PC-3 (cell line): ENCODE measurements around the gene IL25. TPM values are rescaled to one million over a fixed set of nuclear protein-coding genes. Genes with fewer than 3 reads are reported as not detected.
A peak's percentile ranks its signal among the peaks of the same experiment; 100 is the strongest.

Experiments used
- ATAC-seq: fragments of 200-7000 bp; cut with Tn5 transposase; 2 replicates; pipeline ENCODE4 v1.9.1; 2020; ENCODE audit warnings: mild to moderate bottlenecking, moderate library complexity
- BruUV-seq: library from RNA; stranded (reverse); fragments of 400-500 nt; replicated peaks from 2 replicates; lab custom pipeline; 2021; lab: Mats Ljungman, UMichigan
- CTCF ChIA-PET: fragments of 300-600 bp; sonication (Branson Sonifier 250); formaldehyde crosslinking; loops from one replicate; lab custom pipeline; 2022; ENCODE audit warnings: antibody characterized with exemption; lab: Charles Lee
- POLR2A ChIA-PET: fragments of 300-600 bp; sonication (Branson Sonifier 250); formaldehyde crosslinking; loops from one replicate; lab custom pipeline; 2022; ENCODE audit warnings: antibody characterized with exemption; ENCODE audit not compliant: unreplicated experiment; lab: Charles Lee
- DNase-seq: peaks from one replicate; pipeline ENCODE4 v3.0.0-alpha.2; 2015
- H2AFZ ChIP-seq: fragments of 300-600 bp; sonication (generic); 2 replicates; pipeline ENCODE4 v1.6.0; 2016; ENCODE audit warnings: antibody characterized with exemption, low read length
- H3F3A ChIP-seq: fragments of 300-600 bp; sonication (generic); one replicate; pipeline ENCODE4 v1.6.0; 2017; ENCODE audit warnings: antibody characterized with exemption, low read length, control low read depth, mild to moderate bottlenecking; ENCODE audit not compliant: unreplicated experiment
- H3K27ac ChIP-seq: fragments of 300-600 bp; sonication (generic); 2 replicates; pipeline ENCODE4 v1.5.1; 2016; ENCODE audit warnings: mild to moderate bottlenecking, low read length
- H3K27me3 ChIP-seq: fragments of 300-600 bp; sonication (generic); 2 replicates; pipeline ENCODE4 v1.6.1; 2016; ENCODE audit warnings: low read length, mixed read lengths
- H3K36me3 ChIP-seq: fragments of 300-600 bp; sonication (generic); 2 replicates; pipeline ENCODE4 v1.6.1; 2016; ENCODE audit warnings: low read depth, mixed run types, low read length, mixed read lengths
- H3K4me1 ChIP-seq: fragments of 300-600 bp; sonication (generic); 2 replicates; pipeline ENCODE4 v1.5.1; 2016; ENCODE audit warnings: low read length; ENCODE audit not compliant: insufficient read depth
- H3K4me2 ChIP-seq: fragments of 300-600 bp; sonication (generic); 2 replicates; pipeline ENCODE4 v1.6.0; 2016; ENCODE audit warnings: low read length
- H3K4me3 ChIP-seq: fragments of 300-600 bp; sonication (generic); 2 replicates; pipeline ENCODE4 v1.5.1; 2016; ENCODE audit warnings: mild to moderate bottlenecking, low read length, mixed read lengths
- H3K79me2 ChIP-seq: fragments of 300-600 bp; sonication (generic); 2 replicates; pipeline ENCODE4 v1.6.1; 2017; ENCODE audit warnings: low read length, mixed read lengths
- H3K9ac ChIP-seq: fragments of 300-600 bp; sonication (generic); 2 replicates; pipeline ENCODE4 v1.6.0; 2016; ENCODE audit warnings: mild to moderate bottlenecking, low read length
- H3K9me2 ChIP-seq: fragments of 300-600 bp; sonication (generic); replicated peaks from 2 replicates; pipeline ENCODE4 v1.6.1; 2016; ENCODE audit warnings: mixed run types, low read length, mixed read lengths
- H3K9me3 ChIP-seq: fragments of 300-600 bp; sonication (generic); 2 replicates; pipeline ENCODE4 v1.6.1; 2016; ENCODE audit warnings: low read length, mixed read lengths
- H4K20me1 ChIP-seq: fragments of 300-600 bp; sonication (generic); 2 replicates; pipeline ENCODE4 v1.6.1; 2016; ENCODE audit warnings: low read length, mixed read lengths
- EZH2 ChIP-seq: fragments of 300-600 bp; sonication (generic); IDR thresholded peaks from one replicate; pipeline ENCODE4 v1.6.1; 2017; ENCODE audit warnings: antibody characterized with exemption, mild to moderate bottlenecking, low read length; ENCODE audit not compliant: unreplicated experiment
- EZH2phosphoT487 ChIP-seq: fragments of 300-600 bp; sonication (generic); IDR thresholded peaks from 2 replicates; pipeline ENCODE4 v1.6.1; 2018; ENCODE audit warnings: mild to moderate bottlenecking, antibody characterized with exemption, low read length, borderline replicate concordance
- intact Hi-C: fragments of 100-400 bp; cut with micrococcal nuclease; formaldehyde crosslinking; loops from 2 replicates; pipeline ENCODE4 v1.9.0; 2023
- total RNA-seq: library from RNA; depleted of rRNA; stranded (reverse); fragments of >200 nt; gene quantifications from 2 replicates; pipeline ENCODE4 v1.2.3, GENCODE V29; 2014
- TF ChIP-seq, protein P1 (sequence below): fragments of 300-600 bp; sonication (generic); conservative IDR thresholded peaks from 2 replicates; pipeline ENCODE4 v1.5.1; 2017; ENCODE audit warnings: antibody characterized with exemption, low read depth, mild to moderate bottlenecking, low read length

IL25 gene
- total RNA-seq, 1 experiment from 2014 or later = not detected

DNA sequence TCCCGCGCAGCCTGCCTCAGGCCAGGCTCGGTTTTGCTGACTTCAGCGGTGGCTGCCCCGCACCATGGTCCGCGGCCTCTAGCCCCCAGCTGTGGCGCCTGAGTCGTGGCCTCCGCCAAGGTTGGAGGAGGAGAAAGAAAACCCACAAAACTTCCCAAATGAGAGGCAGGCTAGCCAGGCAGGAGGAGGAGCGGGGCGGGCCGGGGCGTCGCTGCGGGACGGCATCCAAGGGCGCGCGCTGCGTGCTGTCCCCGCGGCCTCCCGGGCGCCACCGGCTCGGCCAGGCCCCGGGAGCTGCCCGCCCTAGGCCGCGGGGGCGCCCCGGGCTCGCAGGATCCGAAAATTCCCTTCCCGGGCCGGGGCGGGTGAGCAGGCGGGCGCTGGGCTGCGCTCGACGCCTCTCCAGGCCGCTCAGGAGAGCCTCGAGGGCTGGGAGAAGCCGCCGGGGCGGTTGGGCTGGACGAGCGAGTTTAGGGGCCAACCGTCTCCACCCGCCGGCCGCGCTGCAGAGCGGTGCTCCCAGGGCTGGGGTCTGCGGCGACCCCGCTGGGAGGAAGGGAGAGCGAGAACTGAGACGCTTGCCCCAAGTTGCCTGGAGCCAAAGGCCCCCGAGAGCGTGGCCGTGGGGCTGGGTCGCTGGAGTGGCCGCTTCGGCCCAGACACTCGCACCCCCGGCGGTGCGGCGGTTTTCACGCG is 7.4 kb upstream of the IL25 start, which contains the start of gene EFS:
Gene EFS (minus strand): TSS at position 137 of the 696 bp plus-strand sequence. CDS start 147 bp downstream, outside the sequence.
- Histone ChIP-seq H3K27me3 (peaks cover 26% of the 10 kb centered on the region), H3K4me1 (no peaks in the 10 kb centered on the region), H3K79me2 (no peaks in the 10 kb centered on the region), H3K4me2 (peak within 1 kb of the TSS; percentile 51), H4K20me1 (no peaks in the 10 kb centered on the region), H2AFZ (peak within 1 kb of the TSS; percentile 58), H3K4me3 (0 out of 2 replicates have a peak within 1 kb of the TSS, but pooled peaks have one; percentile 33), H3K9me3 (no peaks in the 10 kb centered on the region), H3K36me3 (no peaks in the 10 kb centered on the region), H3K9me2 (no peaks in the 10 kb centered on the region), H3F3A (no peaks in the 10 kb centered on the region), H3K27ac (no peak within 1 kb of the TSS), H3K9ac (no peak within 1 kb of the TSS)
- peak; percentile 9; the same call in 1 of the 2 replicates for ATAC-seq
- no TSS peak for BruUV-seq
- peak; percentile 25 for DNase-seq
- CTCF ChIA-PET = no interaction called here
- no peak for TF ChIP-seq EZH2phosphoT487
- TF ChIP-seq, protein P1, sequence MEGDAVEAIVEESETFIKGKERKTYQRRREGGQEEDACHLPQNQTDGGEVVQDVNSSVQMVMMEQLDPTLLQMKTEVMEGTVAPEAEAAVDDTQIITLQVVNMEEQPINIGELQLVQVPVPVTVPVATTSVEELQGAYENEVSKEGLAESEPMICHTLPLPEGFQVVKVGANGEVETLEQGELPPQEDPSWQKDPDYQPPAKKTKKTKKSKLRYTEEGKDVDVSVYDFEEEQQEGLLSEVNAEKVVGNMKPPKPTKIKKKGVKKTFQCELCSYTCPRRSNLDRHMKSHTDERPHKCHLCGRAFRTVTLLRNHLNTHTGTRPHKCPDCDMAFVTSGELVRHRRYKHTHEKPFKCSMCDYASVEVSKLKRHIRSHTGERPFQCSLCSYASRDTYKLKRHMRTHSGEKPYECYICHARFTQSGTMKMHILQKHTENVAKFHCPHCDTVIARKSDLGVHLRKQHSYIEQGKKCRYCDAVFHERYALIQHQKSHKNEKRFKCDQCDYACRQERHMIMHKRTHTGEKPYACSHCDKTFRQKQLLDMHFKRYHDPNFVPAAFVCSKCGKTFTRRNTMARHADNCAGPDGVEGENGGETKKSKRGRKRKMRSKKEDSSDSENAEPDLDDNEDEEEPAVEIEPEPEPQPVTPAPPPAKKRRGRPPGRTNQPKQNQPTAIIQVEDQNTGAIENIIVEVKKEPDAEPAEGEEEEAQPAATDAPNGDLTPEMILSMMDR = no peak
- TF ChIP-seq EZH2 = no peak
- intact Hi-C loops = no loop called here
- POLR2A ChIA-PET = no interaction called here

DNA sequence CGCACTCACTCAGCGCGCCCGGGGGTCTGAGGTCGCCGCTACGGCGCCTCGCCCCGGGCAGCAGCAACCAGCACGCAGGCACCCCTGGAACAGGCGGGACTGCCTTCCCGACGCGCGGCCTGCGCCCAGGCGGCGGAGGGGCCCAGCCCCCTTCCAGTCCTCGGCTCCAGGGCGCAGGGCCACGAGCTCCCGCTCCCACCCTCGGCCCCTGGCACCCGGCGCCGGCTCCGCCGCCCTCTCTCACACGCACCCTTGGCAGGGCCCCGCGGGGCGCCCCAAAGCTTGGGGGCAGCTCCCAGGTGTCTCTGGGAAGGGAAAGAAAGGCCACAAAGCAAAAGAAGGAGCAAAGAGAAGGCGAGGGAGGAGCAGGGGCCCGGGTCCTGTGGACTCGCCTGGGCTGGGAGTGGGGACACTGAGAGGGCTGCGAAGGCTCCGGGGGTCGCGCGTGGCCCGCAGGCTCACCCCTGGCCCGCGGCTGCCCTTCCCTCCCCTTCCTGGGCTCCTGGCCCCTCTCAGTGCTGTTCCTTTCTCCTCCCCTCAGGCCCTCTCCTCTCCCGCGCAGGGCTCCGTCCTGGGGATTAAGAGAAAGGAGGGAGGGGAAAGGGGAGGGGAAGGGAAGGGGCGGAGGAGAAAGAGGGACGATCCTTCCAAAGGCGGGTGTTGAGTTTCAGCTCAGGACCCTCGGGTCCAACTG is 6.7 kb upstream of the IL25 start:
- no peak for DNase-seq
- no peaks in the 10 kb centered on the region for H3K79me2 ChIP-seq
- no peaks in the 10 kb centered on the region for H3K36me3 ChIP-seq
- H3K9ac ChIP-seq = no peak overlapping the region
- no peaks in the 10 kb centered on the region for H3F3A ChIP-seq
- CTCF ChIA-PET = no interaction called here
- H3K27me3 ChIP-seq = peaks cover 26% of the 10 kb centered on the region
- TF ChIP-seq, protein P1 = no peak
- TF ChIP-seq EZH2phosphoT487 = no peak
- TF ChIP-seq EZH2 = no peak
- no peak overlapping the region for H2AFZ ChIP-seq
- intact Hi-C loops = no loop called here
- BruUV-seq = no TSS peak
- POLR2A ChIA-PET = no interaction called here
- H3K4me2 ChIP-seq = no peak overlapping the region
- no peaks in the 10 kb centered on the region for H3K9me2 ChIP-seq
- no peak for ATAC-seq
- H3K9me3 ChIP-seq = no peaks in the 10 kb centered on the region
- H4K20me1 ChIP-seq = no peaks in the 10 kb centered on the region
- H3K27ac ChIP-seq = no peak overlapping the region
- no peaks in the 10 kb centered on the region for H3K4me1 ChIP-seq
- no peak overlapping the region for H3K4me3 ChIP-seq
